WTC11 (cell line): ENCODE data around the gene ADAT2.

ENCODE experiments used
- CREM ChIP-seq: sonication (generic); formaldehyde crosslinking; IDR thresholded peaks from 2 replicates; pipeline ENCODE4 v1.8.1; 2022; ENCODE audit warnings: mild to moderate bottlenecking, missing genetic modification reagents, moderate library complexity
- ETV6 ChIP-seq: sonication (generic); formaldehyde crosslinking; IDR thresholded peaks from 2 replicates; pipeline ENCODE4 v1.8.1; 2022; ENCODE audit warnings: mild to moderate bottlenecking, missing genetic modification reagents
- FOXJ3 ChIP-seq: sonication (generic); formaldehyde crosslinking; IDR thresholded peaks from 2 replicates; pipeline ENCODE4 v1.9.0; 2021; ENCODE audit warnings: missing genetic modification reagents, mild to moderate bottlenecking, borderline replicate concordance
- JUN ChIP-seq: sonication (generic); formaldehyde crosslinking; IDR thresholded peaks from 2 replicates; pipeline ENCODE4 v1.8.0; 2023; ENCODE audit warnings: mild to moderate bottlenecking, missing genetic modification reagents
- NFATC4 ChIP-seq: fragments of 250-450 bp; sonication (Bioruptor Pico); IDR thresholded peaks from 2 replicates; pipeline ENCODE4 v1.9.0; 2021; ENCODE audit warnings: mild to moderate bottlenecking
- TCF7 ChIP-seq: sonication (generic); formaldehyde crosslinking; IDR thresholded peaks from 2 replicates; pipeline ENCODE4 v1.8.0; 2022; ENCODE audit warnings: mild to moderate bottlenecking, low read depth, missing genetic modification reagents, moderate library complexity
- ZBTB21 ChIP-seq: sonication (generic); formaldehyde crosslinking; IDR thresholded peaks from 2 replicates; pipeline ENCODE4 v1.8.1; 2023; ENCODE audit warnings: mild to moderate bottlenecking, missing genetic modification reagents, borderline replicate concordance
- ZNF416 ChIP-seq: fragments of 250-450 bp; sonication (Bioruptor Pico); IDR thresholded peaks from 2 replicates; pipeline ENCODE4 v1.9.0; 2021; ENCODE audit warnings: mild to moderate bottlenecking, inconsistent platforms
- TF ChIP-seq, protein P1 (sequence below): fragments of 200-600 bp; IDR thresholded peaks from 2 replicates; pipeline ENCODE4 v1.8.0; 2022; ENCODE audit warnings: antibody characterized with exemption
- TF ChIP-seq, protein P2 (sequence below): sonication (generic); formaldehyde crosslinking; IDR thresholded peaks from 2 replicates; pipeline ENCODE4 v1.8.0; 2022; ENCODE audit warnings: mild to moderate bottlenecking, missing genetic modification reagents
- TF ChIP-seq, protein P3 (sequence below): fragments of 250-450 bp; sonication (Bioruptor Pico); IDR thresholded peaks from 2 replicates; pipeline ENCODE4 v1.9.0; 2021; ENCODE audit warnings: mild to moderate bottlenecking
- TF ChIP-seq, protein P4 (sequence below): sonication (generic); formaldehyde crosslinking; IDR thresholded peaks from 2 replicates; pipeline ENCODE4 v1.8.1; 2022; ENCODE audit warnings: low read depth, mild to moderate bottlenecking, moderate library complexity, missing genetic modification reagents, borderline replicate concordance
- TF ChIP-seq, protein P5 (sequence below): sonication (generic); formaldehyde crosslinking; IDR thresholded peaks from 2 replicates; pipeline ENCODE4 v1.8.1; 2022; ENCODE audit warnings: mild to moderate bottlenecking, missing genetic modification reagents, moderate library complexity, borderline replicate concordance
- TF ChIP-seq, protein P6 (sequence below): sonication (generic); formaldehyde crosslinking; IDR thresholded peaks from 2 replicates; pipeline ENCODE4 v1.8.0; 2022; ENCODE audit warnings: mild to moderate bottlenecking, missing genetic modification reagents

DNA sequence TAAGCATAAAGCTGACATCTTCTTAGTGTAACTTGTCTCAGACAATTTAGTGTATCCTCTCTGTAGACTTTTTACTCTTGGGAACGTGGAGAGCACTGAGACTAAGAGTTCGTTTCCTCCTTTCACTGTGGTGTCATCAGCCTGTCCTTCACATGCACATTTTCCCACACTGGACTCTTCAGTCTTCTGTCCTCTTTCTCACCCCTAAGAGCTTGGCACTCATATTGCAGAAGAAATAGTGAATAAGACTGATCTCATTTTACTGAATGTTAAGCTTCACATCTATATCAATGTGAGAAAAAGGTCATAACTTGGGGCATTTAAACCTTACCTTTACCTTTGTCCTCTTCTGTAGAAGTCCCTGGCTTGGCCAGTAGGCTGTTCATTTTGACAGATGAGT, 35.5 kb upstream of the ADAT2 start:
- TF ChIP-seq, protein P1, sequence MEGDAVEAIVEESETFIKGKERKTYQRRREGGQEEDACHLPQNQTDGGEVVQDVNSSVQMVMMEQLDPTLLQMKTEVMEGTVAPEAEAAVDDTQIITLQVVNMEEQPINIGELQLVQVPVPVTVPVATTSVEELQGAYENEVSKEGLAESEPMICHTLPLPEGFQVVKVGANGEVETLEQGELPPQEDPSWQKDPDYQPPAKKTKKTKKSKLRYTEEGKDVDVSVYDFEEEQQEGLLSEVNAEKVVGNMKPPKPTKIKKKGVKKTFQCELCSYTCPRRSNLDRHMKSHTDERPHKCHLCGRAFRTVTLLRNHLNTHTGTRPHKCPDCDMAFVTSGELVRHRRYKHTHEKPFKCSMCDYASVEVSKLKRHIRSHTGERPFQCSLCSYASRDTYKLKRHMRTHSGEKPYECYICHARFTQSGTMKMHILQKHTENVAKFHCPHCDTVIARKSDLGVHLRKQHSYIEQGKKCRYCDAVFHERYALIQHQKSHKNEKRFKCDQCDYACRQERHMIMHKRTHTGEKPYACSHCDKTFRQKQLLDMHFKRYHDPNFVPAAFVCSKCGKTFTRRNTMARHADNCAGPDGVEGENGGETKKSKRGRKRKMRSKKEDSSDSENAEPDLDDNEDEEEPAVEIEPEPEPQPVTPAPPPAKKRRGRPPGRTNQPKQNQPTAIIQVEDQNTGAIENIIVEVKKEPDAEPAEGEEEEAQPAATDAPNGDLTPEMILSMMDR = no peak
- TF ChIP-seq ZNF416 (CRISPR knock-in tag) (no peak), CREM (no peak), ETV6 (CRISPR knock-in tag) (no peak), JUN (CRISPR knock-in tag) (no peak), TCF7 (no peak), ZBTB21 (CRISPR knock-in tag) (no peak), FOXJ3 (CRISPR knock-in tag) (no peak), NFATC4 (CRISPR knock-in tag) (no peak)
- TF ChIP-seq, protein P2, sequence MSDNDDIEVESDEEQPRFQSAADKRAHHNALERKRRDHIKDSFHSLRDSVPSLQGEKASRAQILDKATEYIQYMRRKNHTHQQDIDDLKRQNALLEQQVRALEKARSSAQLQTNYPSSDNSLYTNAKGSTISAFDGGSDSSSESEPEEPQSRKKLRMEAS (CRISPR knock-in tag) = no peak
- TF ChIP-seq, protein P3, sequence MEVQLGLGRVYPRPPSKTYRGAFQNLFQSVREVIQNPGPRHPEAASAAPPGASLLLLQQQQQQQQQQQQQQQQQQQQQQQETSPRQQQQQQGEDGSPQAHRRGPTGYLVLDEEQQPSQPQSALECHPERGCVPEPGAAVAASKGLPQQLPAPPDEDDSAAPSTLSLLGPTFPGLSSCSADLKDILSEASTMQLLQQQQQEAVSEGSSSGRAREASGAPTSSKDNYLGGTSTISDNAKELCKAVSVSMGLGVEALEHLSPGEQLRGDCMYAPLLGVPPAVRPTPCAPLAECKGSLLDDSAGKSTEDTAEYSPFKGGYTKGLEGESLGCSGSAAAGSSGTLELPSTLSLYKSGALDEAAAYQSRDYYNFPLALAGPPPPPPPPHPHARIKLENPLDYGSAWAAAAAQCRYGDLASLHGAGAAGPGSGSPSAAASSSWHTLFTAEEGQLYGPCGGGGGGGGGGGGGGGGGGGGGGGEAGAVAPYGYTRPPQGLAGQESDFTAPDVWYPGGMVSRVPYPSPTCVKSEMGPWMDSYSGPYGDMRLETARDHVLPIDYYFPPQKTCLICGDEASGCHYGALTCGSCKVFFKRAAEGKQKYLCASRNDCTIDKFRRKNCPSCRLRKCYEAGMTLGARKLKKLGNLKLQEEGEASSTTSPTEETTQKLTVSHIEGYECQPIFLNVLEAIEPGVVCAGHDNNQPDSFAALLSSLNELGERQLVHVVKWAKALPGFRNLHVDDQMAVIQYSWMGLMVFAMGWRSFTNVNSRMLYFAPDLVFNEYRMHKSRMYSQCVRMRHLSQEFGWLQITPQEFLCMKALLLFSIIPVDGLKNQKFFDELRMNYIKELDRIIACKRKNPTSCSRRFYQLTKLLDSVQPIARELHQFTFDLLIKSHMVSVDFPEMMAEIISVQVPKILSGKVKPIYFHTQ (CRISPR knock-in tag) = no peak
- TF ChIP-seq, protein P4, sequence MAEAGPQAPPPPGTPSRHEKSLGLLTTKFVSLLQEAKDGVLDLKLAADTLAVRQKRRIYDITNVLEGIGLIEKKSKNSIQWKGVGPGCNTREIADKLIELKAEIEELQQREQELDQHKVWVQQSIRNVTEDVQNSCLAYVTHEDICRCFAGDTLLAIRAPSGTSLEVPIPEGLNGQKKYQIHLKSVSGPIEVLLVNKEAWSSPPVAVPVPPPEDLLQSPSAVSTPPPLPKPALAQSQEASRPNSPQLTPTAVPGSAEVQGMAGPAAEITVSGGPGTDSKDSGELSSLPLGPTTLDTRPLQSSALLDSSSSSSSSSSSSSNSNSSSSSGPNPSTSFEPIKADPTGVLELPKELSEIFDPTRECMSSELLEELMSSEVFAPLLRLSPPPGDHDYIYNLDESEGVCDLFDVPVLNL (CRISPR knock-in tag) = no peak
- TF ChIP-seq, protein P5, sequence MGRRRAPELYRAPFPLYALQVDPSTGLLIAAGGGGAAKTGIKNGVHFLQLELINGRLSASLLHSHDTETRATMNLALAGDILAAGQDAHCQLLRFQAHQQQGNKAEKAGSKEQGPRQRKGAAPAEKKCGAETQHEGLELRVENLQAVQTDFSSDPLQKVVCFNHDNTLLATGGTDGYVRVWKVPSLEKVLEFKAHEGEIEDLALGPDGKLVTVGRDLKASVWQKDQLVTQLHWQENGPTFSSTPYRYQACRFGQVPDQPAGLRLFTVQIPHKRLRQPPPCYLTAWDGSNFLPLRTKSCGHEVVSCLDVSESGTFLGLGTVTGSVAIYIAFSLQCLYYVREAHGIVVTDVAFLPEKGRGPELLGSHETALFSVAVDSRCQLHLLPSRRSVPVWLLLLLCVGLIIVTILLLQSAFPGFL = no peak
- TF ChIP-seq, protein P6, sequence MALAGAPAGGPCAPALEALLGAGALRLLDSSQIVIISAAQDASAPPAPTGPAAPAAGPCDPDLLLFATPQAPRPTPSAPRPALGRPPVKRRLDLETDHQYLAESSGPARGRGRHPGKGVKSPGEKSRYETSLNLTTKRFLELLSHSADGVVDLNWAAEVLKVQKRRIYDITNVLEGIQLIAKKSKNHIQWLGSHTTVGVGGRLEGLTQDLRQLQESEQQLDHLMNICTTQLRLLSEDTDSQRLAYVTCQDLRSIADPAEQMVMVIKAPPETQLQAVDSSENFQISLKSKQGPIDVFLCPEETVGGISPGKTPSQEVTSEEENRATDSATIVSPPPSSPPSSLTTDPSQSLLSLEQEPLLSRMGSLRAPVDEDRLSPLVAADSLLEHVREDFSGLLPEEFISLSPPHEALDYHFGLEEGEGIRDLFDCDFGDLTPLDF (CRISPR knock-in tag) = no peak
